DMS153 treated with DMSO at 0.1 percent for 48 hours (cell line): ENCODE measurements around the gene PRRT1.
"Not testable (repeated sequence)": the region's sequence is repeated elsewhere in the genome, so short reads cannot be mapped to it uniquely, and the experiment has no call there.

ENCODE experiments used
- DNase-seq: peaks from one replicate; lab custom pipeline; 2025; ENCODE audit not compliant: unreplicated experiment; lab: John Stamatoyannopoulos, UW

PRRT1 gene

GRCh38 chr6:32151863-32152768 is at the start of gene PRRT1:
TSS of gene PRRT1 (minus strand) at chr6:32151939. CDS start at chr6:32151827, 112 bp downstream.
- no peak for DNase-seq

DNA sequence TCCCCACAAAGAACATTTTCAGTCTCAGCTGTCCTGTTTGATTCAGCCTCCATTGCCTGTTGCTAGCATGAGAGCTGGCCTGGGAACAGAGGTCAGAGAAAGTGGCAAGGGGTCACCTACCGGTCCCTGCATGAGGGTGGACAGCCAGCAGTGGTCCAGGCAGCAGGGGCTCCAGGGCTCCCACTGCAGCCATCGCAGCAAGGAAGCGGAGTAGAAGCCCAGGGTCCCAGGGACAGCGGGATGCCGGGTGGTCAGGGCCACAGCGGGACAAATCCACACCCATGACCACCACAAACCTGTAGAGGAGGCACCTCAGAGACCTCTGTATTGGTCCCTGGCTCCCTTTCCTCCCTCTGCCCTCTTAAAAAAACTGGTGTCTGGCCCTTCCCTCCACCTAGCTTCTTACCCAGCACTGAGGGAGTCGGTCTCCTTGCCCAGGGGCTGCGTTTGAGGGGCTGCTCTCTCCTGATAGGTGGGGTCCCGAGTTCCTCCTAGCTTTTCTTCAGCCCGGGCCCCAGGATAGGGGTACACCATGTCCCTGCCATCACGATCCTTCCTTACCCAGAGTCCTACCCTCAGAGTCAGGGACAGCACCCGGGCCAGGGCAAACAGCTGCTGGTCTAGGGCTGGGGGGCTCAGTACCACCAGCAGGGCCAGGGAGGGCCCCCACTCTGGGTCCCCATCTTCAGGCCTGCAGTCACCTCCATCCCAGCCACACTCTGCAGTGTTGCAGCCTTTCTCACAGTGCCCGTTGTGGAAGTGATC is 49.2 kb upstream of the PRRT1 start:
- DNase-seq = no peak

GRCh38 chr6:32198866-32199265 is 47.1 kb upstream of the PRRT1 start:
- no peak for DNase-seq

GRCh38 chr6:32198345-32198696 is 46.6 kb upstream of the PRRT1 start:
- no peak for DNase-seq

DNA sequence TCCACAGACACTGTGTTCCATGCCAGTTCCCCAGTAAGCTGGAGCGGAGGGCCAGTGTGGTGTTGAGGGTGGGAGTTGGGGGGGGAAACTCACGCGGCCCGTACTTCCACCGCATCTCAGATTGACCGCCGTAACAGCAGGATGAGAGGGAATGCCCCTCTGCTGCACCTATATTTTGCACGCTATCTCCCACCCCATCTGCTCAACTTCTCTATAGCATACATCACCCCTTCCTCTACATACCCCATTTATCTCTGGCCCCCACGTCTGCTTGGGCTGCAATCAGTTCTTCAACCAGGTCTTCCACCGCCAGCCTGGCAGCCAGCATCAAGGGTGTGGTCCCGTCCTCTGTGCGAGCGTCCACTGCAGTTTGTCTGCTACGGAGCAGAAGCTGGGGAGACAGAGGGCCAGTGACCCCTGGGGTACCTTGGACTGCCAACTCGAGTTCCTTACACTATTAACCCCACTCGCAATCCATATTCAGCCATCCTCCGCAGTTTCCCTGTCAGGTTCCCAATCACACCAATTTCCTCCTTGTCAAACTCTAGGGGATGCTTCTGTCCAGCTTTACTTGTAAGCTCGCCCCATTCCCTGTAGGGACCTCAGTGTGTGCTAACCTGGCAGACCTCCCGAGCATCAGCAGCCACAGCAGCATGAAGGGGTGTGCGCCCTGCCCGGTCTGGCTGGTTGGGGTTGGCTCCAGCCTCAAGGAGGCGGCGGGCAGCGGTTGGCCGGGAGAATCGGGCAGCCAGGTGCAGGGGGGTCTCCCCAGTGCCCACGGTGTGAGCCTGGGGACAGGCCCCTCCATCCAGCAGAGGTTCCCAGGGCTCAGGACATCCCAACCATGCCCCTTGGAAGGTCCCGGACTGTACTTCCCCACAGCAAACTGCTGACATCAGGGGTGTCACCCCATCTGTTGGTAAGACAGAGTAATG is 45.2 kb upstream of the PRRT1 start:
- no peak for DNase-seq

DNA sequence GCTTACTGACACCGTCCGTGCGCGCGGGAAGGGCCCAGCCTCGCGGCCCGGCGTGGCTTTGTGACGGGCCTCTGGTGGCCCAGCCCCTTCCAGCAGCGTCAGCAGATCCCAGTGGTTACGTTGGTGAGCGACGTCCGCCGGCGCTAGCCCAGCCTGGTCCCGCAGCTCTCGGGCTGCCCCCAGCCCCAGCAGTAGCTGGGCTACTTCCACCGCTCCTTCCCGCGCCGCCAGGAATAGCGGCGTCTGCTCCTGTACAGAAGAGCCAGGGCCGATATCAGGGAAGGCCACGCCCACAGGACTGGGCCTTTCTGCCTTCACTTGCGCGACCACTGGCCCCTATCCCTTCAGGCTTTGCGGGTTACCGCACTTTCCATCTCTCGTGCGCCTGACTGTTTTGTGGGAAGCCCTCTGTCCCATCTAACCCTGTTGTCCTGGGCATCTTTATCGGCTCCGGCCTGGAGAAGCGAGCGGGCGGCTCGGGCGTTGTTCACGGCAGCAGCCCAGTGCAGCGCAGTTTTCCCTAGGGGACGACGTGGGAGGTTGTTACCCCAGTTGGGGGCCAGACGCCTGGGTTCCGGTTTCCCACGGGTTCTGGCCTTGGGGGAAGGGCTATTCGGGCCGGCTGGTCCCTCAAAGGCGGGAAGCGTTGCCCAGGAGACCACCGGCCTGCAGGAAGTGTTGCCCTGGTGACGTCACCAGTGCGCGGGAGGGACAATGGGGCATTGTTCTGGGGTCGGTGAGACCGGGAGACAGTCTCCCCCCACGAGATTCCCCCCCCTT is 44.4 kb upstream of the PRRT1 start:
- peak; percentile 63 for DNase-seq

- DNase-seq = peak; percentile 98
Measured at GRCh38 chr6:32195652-32195901, 43.8 kb upstream of the PRRT1 start.

- DNase-seq = peak; percentile 22
Measured at GRCh38 chr6:32194825-32195651, 43.3 kb upstream of the PRRT1 start.

DNA sequence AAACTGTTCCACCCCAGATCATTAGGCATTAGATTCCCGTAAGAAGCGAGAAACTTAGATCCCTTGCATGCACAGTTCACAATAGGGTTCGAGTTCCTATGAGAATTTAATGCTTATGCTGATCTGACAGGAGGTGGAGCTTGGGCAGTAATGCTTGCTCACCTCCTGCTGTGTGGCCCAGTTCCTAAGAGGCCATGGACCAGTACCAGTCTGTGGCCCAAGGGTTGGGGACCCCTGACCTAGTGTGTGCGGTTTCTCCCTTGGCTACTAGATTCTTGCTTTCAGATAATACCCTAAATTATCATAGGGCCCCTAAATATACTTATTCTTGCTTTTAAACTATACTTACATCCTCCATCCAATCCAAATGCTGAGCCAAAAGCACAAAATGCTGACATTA is 42.6 kb upstream of the PRRT1 start:
- DNase-seq = no peak

DNA sequence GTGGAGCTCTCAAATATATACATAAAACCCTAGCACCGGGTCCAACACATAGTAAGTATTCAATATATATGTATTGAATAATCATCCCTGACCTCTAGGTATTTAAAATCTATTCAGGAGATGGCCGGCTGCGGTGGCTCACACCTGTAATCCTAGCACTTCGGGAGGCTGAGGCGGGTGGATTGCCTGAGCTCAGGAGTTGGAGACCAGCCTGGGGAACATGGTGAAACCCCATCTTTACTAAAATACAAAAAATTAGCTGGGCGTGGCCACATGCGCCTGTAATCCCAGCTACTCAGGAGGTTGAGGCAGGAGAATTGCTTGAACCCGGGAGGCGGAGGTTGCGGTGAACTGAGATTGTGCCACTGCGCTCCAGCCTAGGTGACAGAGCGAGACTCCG is 41.4 kb upstream of the PRRT1 start:
- DNase-seq = not testable (repeated sequence)

DNA sequence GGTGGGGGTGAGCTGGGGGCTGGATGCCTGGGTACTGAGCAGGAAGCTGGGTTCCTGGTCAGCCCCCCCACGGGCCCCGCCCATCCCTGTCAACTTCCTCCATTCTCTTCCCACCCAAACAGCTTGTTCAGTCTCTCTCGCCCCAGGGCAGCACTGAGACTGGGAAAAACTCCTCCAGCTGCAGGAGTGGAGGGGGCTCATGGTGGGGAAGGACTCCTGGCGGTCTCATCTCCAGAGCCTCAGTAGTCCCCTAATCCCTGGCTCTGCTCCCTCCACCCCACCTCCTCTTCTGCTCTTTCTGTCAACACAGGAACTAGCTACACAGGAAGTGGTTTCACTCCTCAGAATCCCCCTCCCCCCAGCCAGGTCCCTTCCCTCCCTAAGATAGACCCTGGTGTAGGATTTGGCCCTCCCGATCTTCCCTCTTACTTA is 40.9 kb upstream of the PRRT1 start, which contains the start of gene GPSM3:
TSS of gene GPSM3 (minus strand) at position 36 of the 432 bp plus-strand sequence. CDS start 130 bp downstream, outside the sequence.
- peak; percentile 27 for DNase-seq

- DNase-seq = no peak
Measured at GRCh38 chr6:32191696-32192607, 40.2 kb upstream of the PRRT1 start.

DNA sequence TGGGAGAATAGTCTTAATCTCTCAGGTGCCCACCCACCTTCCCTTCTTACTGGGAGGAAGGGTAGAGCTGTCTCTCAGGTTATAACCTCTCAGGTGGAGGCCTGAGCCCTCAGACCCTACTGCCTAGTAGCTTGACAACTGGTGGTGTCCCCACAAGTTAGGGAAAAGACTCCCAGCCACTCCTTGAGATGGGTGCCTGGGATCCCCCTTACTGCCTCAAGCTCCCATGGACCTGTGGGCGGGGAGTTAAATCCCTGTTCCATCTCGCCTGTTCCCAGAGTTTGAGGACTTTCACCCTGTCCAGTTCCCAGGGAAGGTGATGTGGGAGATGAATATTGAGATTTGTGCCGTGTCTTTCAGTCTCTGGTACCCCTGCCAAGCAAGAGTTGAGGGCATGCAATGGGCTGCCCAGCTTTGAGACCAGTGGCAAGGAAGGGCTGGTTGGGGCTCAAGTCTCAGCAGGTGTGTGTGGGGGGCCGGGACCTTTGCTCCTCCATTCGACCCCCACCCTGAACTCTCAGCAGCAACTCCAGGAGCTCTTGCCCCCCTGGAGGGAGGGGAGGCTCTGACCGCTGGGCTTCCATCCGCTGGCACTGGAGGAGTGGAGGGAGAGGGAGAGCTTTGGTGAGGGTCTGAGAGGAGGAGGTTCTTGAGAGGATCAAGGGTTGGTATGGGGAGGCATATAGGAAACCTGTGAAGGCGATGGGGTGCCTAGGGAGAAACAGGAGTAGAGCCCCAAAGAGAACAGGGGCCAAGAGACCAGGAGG is 39.4 kb upstream of the PRRT1 start:
- no peak for DNase-seq

DNA sequence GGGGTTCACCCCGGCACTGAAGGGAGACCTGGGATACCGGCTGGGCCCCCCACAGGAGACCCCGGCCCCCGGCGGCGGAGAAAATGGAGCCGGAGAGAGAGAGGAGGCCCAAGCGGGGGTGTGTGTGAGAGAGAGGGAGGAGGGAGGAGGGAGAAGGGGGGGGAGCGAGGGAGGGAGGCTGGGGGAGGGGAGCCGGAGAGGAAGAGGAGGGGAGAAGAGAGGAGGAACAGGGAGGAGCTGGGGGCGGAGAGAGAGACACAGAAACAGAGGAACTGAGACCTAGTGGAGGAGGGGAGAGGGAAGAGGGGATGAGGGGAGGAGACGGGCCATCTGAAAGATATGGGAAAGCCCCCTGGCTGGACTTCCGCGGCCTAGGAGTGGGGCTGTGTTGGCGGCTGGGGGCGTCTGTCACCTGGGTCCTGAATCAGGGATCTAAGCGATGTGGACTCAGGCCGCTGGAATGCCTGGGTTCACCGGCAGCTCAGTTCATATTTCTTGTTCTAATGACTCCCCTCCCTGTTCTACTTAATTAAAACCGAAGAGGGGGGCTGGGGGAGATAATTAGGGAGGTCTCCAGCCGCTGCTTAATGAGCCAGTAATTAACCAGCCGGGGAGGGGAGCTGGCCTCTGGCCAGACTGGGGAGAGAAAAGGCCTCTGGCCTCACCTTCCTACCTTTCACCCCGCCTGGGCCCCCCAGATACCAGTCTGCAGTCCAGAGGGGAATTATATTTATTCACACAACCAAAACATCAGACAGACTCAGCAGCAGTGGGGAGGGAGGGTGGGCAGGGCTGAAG is 38.5 kb upstream of the PRRT1 start, which contains the start of gene PBX2:
TSS of gene PBX2 (minus strand) at position 149 of the 798 bp plus-strand sequence. CDS start 287 bp downstream, outside the sequence.
- peak; percentile 42 for DNase-seq

DNA sequence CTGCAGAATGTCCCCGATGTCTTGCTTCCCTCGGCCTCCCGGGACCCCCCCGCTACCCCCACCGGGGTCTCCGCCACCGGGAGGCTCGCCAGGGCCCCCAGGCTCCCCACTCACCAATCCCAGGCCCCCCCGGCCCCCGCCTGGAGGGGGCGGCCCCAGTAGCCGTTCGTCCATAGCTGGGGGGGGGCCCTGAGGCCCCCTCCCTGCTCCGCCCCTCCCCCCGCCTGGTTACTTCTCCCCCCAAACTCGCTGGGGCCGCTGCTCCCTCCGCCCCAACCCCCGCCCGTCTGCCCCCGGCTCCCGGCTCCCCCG is 38.0 kb upstream of the PRRT1 start:
- DNase-seq = no peak

DNA sequence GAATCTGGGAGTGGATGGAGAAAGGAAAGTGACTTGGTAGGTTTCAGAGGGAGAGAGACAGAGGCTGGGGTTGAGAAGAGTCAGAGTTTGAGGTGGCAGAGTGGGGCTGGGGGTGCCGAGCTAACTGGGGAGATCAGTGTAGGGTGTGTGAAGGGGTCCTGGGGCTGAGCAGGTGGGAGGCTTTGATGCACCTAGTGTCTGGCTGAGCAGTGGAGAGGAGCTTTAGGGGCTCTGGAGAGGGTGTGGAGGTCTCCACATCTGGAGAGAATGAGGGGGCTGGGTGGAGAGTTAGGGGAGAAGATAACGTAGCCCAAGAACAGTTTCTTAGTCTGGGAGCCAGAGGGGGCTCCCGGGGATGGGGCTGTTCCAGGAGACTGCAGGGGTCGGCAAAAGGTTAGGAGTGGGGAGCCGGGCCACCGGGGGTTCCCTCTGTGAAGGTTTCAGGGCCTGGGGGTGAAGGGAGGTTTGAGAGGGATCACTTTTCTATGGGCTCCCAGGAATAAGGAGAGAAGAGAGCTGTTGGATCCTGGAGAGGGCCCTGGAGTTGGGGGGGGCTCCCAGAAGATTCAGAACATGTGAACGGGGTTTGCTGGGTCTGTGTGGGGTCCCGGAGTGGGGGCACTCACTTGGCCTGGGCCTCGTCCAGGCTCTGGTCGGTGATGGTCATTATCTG is 37.5 kb upstream of the PRRT1 start:
- DNase-seq = no peak
